NCI-H748 treated with DMSO at 0.1 percent for 48 hours (cell line): ENCODE data around the gene ATP5F1A.
"Not testable (repeated sequence)": the region's sequence is repeated elsewhere in the genome, so short reads cannot be mapped to it uniquely, and the experiment has no call there.

Source experiments
- DNase-seq: peaks from one replicate; lab custom pipeline; 2025; lab: John Stamatoyannopoulos, UW

Gene ATP5F1A

GRCh38 chr18:46047369-46047768 is 50.7 kb downstream of the ATP5F1A start:
- not testable (repeated sequence) for DNase-seq

DNA sequence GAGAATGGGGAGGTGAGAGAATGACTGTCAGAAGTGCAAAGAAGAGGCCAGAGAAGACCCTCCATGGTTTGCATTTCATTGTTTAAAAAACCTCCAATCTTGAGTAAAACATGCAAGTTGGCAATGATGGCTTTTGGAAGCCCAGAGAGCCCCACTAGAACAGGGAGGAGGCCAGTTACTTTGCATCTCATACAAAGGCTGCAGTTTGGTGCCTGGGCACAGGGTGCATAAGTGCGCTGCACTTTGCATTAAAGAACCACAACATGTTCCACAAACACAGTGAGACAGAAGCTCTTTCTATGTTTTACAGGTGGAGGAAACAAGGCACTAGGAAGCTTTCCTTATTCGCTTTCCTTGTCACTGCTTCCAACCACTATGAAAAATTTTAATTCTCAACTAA is 51.4 kb downstream of the ATP5F1A start:
- DNase-seq, result no peak

DNA sequence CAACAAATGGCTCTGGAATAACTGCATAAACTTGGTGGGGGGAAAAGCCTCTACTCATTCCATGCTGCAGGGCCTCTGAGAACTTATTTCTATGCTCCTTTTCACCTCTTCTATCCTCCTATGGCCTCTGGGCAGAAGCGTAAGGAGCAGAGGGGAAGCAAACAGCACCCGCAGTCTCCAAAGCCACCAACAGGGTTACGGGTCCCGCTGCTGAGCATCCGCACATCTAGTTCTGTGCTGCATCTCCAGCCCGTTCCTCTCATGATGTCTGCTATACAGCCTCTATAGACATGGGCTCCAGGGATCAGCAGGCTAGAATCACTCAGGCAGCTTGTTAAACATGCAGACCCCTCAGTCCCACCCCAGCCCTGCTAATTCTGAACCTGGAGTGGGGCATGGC is 52.0 kb downstream of the ATP5F1A start:
- no peak for DNase-seq

- no peak for DNase-seq
Observed at GRCh38 chr18:46042571-46043123, 55.4 kb downstream of the ATP5F1A start.

DNA sequence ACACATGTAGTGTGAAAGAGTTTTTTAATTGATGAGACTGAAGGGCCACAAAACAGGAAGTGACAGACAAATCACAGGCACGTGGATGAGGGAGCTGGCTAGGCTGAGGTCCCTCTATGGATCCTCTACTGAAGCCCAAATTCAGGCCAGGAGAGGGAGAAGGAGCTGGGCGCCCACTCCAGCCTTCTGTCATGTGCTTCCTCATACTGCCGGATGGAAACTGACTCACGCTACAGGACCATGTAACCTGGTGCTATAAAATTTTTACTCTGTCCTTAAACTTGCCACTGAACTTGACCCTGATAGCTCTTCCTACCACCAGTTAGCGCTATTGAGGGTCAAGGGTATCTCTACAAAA is 57.4 kb downstream of the ATP5F1A start:
- no peak for DNase-seq

DNA sequence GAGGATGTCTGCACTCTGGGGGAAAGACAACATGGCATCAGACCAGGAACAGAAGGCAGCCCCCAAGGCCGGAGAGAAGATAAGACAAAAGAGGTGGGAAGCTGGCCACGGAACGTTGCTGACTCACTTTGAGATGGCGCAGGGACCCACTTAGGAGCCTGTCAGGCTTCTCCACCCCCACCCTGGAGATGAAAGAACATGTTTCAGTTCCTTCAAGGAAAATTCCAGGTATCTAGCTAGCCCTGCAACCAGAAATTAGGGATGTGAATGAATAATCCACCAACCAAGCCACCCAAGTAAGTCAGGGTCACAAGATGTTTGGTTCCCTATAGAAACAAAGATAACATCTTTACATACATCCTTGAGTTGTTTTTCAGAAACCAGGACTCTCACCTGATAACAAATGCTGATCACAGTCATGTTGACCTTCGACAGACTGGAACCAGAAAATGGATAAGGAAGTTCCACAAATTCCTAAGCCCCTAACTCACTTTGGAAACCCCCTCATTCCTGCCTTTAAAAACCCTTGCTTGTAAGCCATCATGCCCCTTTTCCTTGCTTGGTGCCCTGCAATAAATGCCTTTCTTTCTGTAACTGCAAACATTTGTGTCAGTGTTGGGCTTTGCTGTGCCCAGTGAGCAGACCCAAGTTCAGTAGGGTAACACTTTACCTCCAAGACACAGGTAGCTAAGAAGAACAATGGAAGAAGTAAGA is 57.9 kb downstream of the ATP5F1A start:
- DNase-seq, result no peak

DNA sequence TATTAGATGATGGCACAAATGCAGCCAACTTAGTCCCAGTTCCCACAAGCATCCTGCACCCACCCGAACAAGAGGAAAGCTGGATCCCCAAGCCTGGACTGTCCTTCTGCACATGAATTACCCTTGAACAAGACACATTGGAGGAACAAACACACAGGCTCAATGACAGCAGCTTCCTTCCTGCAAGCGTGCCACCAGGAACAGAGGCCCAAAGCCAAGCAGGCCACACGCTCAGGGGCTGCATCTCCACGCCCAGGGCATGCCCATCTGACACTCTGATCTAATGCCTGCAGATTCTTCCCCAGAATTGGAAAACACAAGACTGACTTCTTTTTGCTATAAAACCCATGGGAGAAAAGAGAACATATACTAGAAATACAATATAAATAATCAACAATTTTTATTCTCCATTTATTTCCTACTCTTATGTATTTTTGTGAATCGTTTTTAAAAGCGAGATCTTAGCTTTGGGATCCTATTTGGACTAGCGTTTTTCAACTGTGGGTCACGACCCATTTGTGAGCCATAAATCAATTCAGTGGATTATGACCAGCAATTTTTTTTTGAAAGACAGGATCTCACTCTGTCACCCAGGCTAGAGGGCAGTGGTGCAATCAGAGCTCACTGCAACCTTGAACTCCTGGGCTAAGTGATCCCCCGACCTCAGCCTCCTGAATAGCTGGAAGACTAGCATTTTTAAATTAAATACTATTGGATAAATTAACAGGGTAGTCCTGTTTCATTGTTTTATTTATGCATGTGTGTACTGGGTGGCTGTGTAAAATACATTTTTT is 60.4 kb downstream of the ATP5F1A start:
- DNase-seq, result no peak

DNA sequence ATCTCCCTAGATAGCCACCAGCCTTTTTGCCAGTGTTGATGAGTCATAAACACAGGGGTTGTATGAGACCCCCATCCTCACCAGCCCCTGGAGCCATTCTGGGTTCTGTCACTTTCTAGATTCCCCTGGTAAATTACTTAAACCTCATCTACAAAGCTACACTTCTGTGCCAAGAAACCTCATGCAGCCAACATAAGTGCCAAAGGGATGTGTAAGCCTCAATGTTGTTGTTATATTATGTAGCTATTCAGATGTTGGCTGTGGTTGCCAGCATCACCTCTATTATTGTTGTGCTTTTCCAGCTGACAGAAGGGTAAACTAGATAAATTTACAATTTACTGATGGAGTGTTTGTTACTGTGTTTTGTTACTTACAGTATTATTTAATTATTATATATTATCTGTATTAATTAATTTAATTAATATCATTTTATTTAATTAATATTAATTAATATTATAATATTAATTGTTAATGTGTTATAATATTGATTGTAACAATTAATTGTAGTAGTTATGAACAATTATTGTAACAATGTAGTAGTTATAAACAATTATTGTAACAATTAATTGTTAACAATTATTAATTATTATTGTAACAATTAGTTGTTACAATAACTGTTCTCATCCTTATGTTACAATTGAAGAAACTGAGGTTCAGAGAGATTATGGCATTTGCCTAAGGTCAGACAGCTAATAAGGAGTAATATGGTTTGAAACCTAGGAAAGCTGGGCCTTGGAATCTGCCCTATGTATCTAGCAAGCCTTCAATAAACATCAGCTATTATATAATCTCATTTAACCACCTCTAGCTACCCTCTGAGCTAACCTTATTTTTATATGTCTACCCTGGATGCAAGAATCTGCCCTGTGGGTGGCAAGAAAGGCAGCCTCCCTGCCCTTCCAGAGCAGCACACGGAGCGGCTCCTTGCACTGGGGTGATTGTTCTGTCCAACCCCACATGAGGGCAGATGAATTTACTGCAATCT is 62.1 kb downstream of the ATP5F1A start:
- DNase-seq, result no peak

DNA sequence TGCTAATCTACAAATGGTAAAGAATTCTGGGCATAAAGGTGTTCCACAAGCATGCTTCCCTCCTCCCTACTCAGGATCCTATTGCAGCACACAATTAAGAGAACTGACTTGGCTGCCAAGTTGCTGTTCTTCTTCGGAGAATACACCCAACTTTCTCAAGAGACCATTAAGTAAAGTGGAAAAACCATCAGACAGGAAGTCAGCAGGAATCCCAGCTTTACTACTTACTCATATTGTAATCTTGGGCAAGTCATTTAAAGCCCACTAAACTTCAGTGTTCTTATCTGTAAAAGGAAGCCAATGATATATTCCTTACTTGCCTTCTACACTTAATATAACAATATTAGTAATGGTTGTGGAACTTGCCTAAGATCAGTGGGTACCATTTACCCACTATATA is 63.9 kb downstream of the ATP5F1A start:
- DNase-seq, result no peak

DNA sequence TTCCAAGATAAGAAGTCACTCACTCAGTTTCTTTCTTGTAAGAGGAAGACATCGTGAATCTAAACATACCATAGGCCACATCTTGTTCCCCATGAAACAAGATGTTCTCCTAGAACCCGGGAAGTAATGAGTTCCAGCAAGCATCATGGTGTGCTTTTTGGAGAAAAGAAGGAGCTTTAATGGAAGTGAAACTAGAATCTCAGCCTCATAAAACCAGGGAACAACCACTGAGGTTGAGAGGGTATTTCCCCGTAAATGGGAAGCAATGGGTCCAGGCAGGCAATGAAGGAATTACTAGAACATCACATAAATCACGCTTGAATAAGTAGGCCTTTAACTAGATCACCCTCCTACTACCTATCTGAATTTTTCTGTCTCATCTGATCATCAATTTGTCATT is 66.4 kb downstream of the ATP5F1A start:
- no peak for DNase-seq
